OCI-LY7 (cell line): Measurements from ENCODE around the gene SPX. TPM values are rescaled to one million over a fixed set of nuclear protein-coding genes. Genes with fewer than 3 reads are reported as not detected.

Source experiments
- BruUV-seq: library from RNA; stranded (reverse); fragments of 400-500 nt; replicated peaks from 2 replicates; lab custom pipeline; 2021; lab: Mats Ljungman, UMichigan
- CTCF ChIA-PET: fragments of 300-600 bp; sonication (Branson Sonifier 250); formaldehyde crosslinking; loops from one replicate; lab custom pipeline; 2022; ENCODE audit warnings: antibody characterized with exemption; ENCODE audit not compliant: unreplicated experiment; lab: Charles Lee
- POLR2A ChIA-PET: fragments of 300-600 bp; sonication (Branson Sonifier 250); formaldehyde crosslinking; loops from one replicate; lab custom pipeline; 2022; ENCODE audit warnings: antibody characterized with exemption; lab: Charles Lee
- DNase-seq: peaks from one replicate; pipeline ENCODE4 v3.0.0-alpha.2; 2015; ENCODE audit warnings: low spot score
- H2AFZ ChIP-seq: fragments of 200-600 bp; sonication (generic), shearing (Covaris generic); 2 replicates; pipeline ENCODE4 v1.6.1; 2014; ENCODE audit warnings: mild to moderate bottlenecking, antibody characterized with exemption, low read length, moderate library complexity
- H3K27ac ChIP-seq: fragments of 200-600 bp; sonication (generic); 2 replicates; pipeline ENCODE4 v1.5.1; 2014; ENCODE audit warnings: mixed run types, low read depth, mild to moderate bottlenecking, moderate library complexity, low read length, inconsistent platforms; ENCODE audit not compliant: poor library complexity, severe bottlenecking
- H3K36me3 ChIP-seq: fragments of 200-600 bp; sonication (generic); 2 replicates; pipeline ENCODE4 v1.6.1; 2014; ENCODE audit warnings: mild to moderate bottlenecking, antibody characterized with exemption, low read length, moderate library complexity, mixed read lengths; ENCODE audit not compliant: insufficient read depth
- H3K4me1 ChIP-seq: fragments of 200-600 bp; sonication (generic); 2 replicates; pipeline ENCODE4 v1.5.1; 2014; ENCODE audit warnings: mild to moderate bottlenecking, low read length; ENCODE audit not compliant: insufficient read depth, poor library complexity, severe bottlenecking
- H3K4me2 ChIP-seq: fragments of 200-600 bp; sonication (generic); 2 replicates; pipeline ENCODE4 v1.6.1; 2014; ENCODE audit warnings: mild to moderate bottlenecking, low read length
- H3K4me3 ChIP-seq: fragments of 200-600 bp; sonication (generic); 2 replicates; pipeline ENCODE4 v1.5.1; 2014; ENCODE audit warnings: mild to moderate bottlenecking, low read depth, low read length; ENCODE audit not compliant: poor library complexity, severe bottlenecking
- H3K79me2 ChIP-seq: fragments of 200-600 bp; sonication (generic); 2 replicates; pipeline ENCODE4 v1.6.1; 2016; ENCODE audit warnings: low read depth, mild to moderate bottlenecking, low read length, moderate library complexity, mixed read lengths; ENCODE audit not compliant: insufficient read depth
- H3K9me2 ChIP-seq: fragments of 200-600 bp; sonication (generic); 2 replicates; pipeline ENCODE4 v1.6.1; 2016; ENCODE audit warnings: mild to moderate bottlenecking, low read length, mixed read lengths; ENCODE audit not compliant: insufficient read depth
- H3K9me3 ChIP-seq: fragments of 200-600 bp; sonication (generic); 2 replicates; pipeline ENCODE4 v1.6.1; 2014; ENCODE audit warnings: mild to moderate bottlenecking, mixed run types, low read length, mixed read lengths
- H4K20me1 ChIP-seq: fragments of 200-600 bp; sonication (generic); 2 replicates; pipeline ENCODE4 v1.6.1; 2014; ENCODE audit warnings: mild to moderate bottlenecking, antibody characterized with exemption, low read length, moderate library complexity, mixed read lengths; ENCODE audit not compliant: insufficient read depth
- CTCF ChIP-seq: fragments of 200-600 bp; sonication (generic); conservative IDR thresholded peaks from 2 replicates; pipeline ENCODE4 v1.5.1; 2014; ENCODE audit warnings: mild to moderate bottlenecking, antibody characterized with exemption, low read length, moderate library complexity, mixed read lengths
- EZH2phosphoT487 ChIP-seq: fragments of 200-600 bp; sonication (generic); IDR thresholded peaks from 2 replicates; pipeline ENCODE4 v1.6.1; 2018; ENCODE audit warnings: low read depth, borderline replicate concordance, mild to moderate bottlenecking, mixed run types, antibody characterized with exemption, low read length, moderate library complexity, mixed read lengths
- intact Hi-C: fragments of 100-400 bp; cut with micrococcal nuclease; formaldehyde crosslinking; loops from one replicate; pipeline ENCODE4 v1.10.0; 2022; ENCODE audit not compliant: unreplicated experiment
- total RNA-seq, 2 experiments: library from RNA; depleted of rRNA in 1 of 2; stranded (reverse); fragments of >200 nt in 1 of 2; shearing (Covaris generic) in 1 of 2; gene quantifications; 2 replicates each; pipeline ENCODE4 v1.2.3, GENCODE V29; 2014 to 2022

SPX gene
- total RNA-seq, 2 experiments from 2014 or later, result 0.35 to 1.2 TPM

- H3K4me3 ChIP-seq, result no peak overlapping the region
- H3K9me2 ChIP-seq, result no peaks in the 10 kb centered on the region
- no peaks in the 10 kb centered on the region for H3K9me3 ChIP-seq
- no peak overlapping the region for H2AFZ ChIP-seq
- no peak overlapping the region for H3K27ac ChIP-seq
- BruUV-seq, result no TSS peak
- H4K20me1 ChIP-seq, result no peaks in the 10 kb centered on the region
- H3K4me2 ChIP-seq, result no peak overlapping the region
- no peaks in the 10 kb centered on the region for H3K4me1 ChIP-seq
- ChIA-PET POLR2A (interaction anchor here (0.9 kb wide), 1 partner anchor 9 kb away, joined by 3 read pairs; no protein-coding TSS in a partner anchor), CTCF (no interaction called here)
- intact Hi-C loops, result no loop called here
- DNase-seq, result no peak
- H3K36me3 ChIP-seq, result no peaks in the 10 kb centered on the region
- no peaks in the 10 kb centered on the region for H3K79me2 ChIP-seq
- TF ChIP-seq EZH2phosphoT487 (no peak), CTCF (no peak)
Measured at GRCh38 chr12:21541773-21542172, 15.7 kb downstream of the SPX start.

GRCh38 chr12:21542403-21542802, 16.3 kb downstream of the SPX start:
- Histone ChIP-seq H3K9me3 (no peaks in the 10 kb centered on the region), H2AFZ (no peak overlapping the region), H3K4me3 (no peak overlapping the region), H3K36me3 (no peaks in the 10 kb centered on the region), H4K20me1 (no peaks in the 10 kb centered on the region), H3K9me2 (no peaks in the 10 kb centered on the region), H3K4me1 (no peaks in the 10 kb centered on the region), H3K27ac (no peak overlapping the region), H3K79me2 (no peaks in the 10 kb centered on the region), H3K4me2 (no peak overlapping the region)
- TF ChIP-seq EZH2phosphoT487 (no peak), CTCF (no peak)
- CTCF ChIA-PET, result no interaction called here
- POLR2A ChIA-PET, result interaction anchor here (0.7 to 1.2 kb wide), 3 partner anchors 9 to 248 kb away, joined by 3 read pairs; no protein-coding TSS in a partner anchor
- DNase-seq, result no peak
- intact Hi-C loops, result no loop called here
- no TSS peak for BruUV-seq

GRCh38 chr12:21543151-21543550, 17.1 kb downstream of the SPX start:
- no peak overlapping the region for H2AFZ ChIP-seq
- H3K27ac ChIP-seq, result no peak overlapping the region
- no peak overlapping the region for H3K4me2 ChIP-seq
- H3K9me3 ChIP-seq, result no peaks in the 10 kb centered on the region
- POLR2A ChIA-PET, result interaction anchor here (0.7 to 1.2 kb wide), 2 partner anchors 97 to 249 kb away, joined by 3 read pairs; no protein-coding TSS in a partner anchor
- intact Hi-C loops, result no loop called here
- no peak for TF ChIP-seq CTCF
- no peak for TF ChIP-seq EZH2phosphoT487
- no peaks in the 10 kb centered on the region for H3K9me2 ChIP-seq
- BruUV-seq, result no TSS peak
- no peaks in the 10 kb centered on the region for H3K79me2 ChIP-seq
- H3K36me3 ChIP-seq, result no peaks in the 10 kb centered on the region
- CTCF ChIA-PET, result no interaction called here
- no peak overlapping the region for H3K4me3 ChIP-seq
- H3K4me1 ChIP-seq, result no peaks in the 10 kb centered on the region
- DNase-seq, result no peak
- no peaks in the 10 kb centered on the region for H4K20me1 ChIP-seq
